HG02763 (cell line): ENCODE results near the gene PIK3CB.
"Not testable (repeated sequence)": the region's sequence is repeated elsewhere in the genome, so short reads cannot be mapped to it uniquely, and the experiment has no call there.

Source experiments
- ATAC-seq: cut with Tn5 transposase; IDR thresholded peaks from one replicate; pipeline ENCODE4 v1.9.1; 2021; ENCODE audit warnings: mild to moderate bottlenecking, moderate library complexity; ENCODE audit not compliant: unreplicated experiment

The PIK3CB gene

GRCh38 chr3:138848696-138849095 is 14.0 kb upstream of the PIK3CB start:
- ATAC-seq: no peak

GRCh38 chr3:138846824-138847223 is 12.1 kb upstream of the PIK3CB start:
- ATAC-seq: not testable (repeated sequence)

DNA sequence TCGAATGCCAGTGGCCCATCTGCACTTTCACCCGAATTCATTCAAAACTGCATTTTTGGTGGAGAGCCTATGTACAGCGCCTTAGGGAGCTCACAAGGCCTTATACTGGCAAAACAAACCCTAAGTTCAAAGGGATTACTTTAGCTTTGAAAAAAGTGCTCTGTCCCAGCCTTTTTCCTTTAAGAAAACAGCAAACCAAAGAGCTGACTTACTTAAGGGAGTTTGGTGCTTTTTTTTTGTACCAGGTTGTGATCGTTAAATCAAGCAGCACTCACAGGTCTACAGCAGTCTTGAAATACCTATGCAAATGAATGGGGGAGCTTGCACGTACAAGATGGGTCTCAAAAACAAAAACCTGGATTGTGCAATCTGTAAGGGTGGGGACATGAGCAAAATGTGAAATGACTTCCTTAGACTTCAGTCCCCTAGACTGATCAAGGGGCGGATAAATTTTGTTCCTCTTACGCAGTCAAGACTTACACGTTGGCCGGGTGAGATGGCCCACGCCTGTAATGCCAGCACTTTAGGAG is 11.6 kb upstream of the PIK3CB start:
- no peak for ATAC-seq

DNA sequence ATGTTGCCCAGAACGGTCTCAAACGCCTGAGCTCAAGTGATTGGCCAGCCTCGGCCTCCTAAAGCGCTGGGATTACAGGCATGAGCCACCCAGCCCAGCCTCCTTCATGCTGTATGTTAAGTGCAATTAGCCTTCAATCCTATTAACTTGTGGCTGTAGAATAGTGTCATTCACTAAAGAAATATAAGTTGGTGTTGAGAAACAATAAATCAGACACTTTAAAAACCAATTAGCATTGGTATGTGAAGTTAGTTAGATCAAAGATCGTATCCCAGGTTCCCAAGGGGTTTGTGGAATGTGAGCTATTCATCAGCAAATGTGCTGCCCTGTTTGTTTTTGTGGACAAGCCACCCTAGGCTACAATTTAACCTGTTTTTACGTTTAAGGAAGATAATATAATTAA is 11.0 kb upstream of the PIK3CB start:
- no peak for ATAC-seq

DNA sequence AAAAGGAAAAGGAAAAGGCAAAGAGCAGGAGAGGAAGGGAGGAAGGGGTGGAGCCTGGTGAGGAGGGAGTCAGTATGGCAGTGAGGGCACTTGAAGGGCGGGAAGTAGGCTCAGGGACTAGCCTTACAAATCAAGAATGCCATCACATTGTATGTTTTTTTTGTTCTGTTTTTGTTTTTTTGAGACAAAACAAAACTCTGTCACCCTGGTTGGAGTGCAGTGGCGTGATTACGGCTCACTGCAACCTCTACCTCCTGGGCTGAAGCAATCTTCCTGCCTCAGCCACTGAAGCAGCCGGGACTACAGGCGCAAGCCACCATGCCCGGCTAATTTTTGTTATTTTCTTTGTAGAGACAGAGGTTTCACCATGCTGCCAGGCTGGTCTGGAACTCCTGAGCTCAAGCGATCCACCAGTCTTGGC is 10.5 kb upstream of the PIK3CB start:
- no peak for ATAC-seq

DNA sequence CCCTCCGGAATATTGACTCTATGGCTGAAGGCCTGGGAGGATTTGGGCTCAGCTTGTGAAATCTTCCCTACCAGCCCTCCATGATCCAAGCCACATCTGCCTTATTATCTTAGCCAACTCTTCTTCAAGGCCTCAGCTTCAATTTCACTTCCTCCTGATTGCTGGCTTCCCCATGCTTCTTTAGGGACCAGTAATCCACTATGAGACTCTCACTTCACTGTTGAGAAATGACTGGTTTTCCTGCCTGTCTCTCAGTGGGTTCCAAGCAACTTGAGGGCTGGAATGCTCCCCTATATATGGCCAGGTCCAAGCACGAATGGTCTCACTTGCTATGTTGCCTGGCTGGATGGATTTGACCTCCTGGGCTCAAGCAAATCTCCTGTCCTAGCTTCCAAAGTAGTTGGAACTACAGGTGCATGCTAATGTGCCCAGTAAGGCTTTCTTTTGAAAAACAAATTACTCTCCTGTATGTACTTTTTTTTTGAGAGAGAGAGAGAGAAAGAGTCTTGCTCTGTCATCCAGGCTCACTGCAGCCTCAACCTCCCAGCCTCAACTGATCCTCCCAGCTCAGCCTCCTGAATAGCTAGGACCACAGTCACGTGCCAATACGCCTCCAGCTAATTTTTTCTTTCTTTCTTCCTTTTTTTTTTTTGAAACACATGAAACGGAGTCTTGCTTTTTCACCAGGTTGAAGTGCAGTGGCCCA is 7.9 kb upstream of the PIK3CB start:
- ATAC-seq: peak; percentile 56

GRCh38 chr3:138838385-138838784 is 3.7 kb upstream of the PIK3CB start:
- not testable (repeated sequence) for ATAC-seq

DNA sequence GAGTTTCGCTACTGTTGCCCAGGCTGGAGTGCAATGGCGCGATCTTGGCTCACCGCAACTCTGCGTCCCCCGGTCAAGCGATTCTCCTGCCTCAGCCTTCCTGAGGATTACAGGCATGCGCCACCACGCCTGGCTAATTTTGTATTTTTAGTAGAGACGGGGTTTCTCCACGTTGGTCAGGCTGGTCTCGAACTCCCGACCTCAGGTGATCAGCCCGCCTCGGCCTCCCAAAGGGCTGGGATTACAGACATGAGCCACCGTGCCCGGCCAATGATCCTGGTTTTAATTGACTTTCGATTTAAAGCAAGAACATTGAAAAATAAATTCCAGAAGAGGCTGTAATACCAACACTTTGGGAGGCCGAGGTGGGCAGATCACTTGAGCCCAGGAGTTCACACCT is 1.1 kb upstream of the PIK3CB start:
- ATAC-seq: not testable (repeated sequence)

GRCh38 chr3:138835397-138835757 is 649 bp upstream of the PIK3CB start:
- ATAC-seq: no peak

GRCh38 chr3:138833899-138834595 is 681 bp downstream of the PIK3CB start:
- peak; percentile 46 for ATAC-seq

GRCh38 chr3:138832473-138833057 is 2.2 kb downstream of the PIK3CB start:
- ATAC-seq: not testable (repeated sequence)

- no peak for ATAC-seq
Observed at GRCh38 chr3:138829886-138830510, 4.7 kb downstream of the PIK3CB start.

GRCh38 chr3:138829097-138829496 is 5.6 kb downstream of the PIK3CB start:
- ATAC-seq: no peak

DNA sequence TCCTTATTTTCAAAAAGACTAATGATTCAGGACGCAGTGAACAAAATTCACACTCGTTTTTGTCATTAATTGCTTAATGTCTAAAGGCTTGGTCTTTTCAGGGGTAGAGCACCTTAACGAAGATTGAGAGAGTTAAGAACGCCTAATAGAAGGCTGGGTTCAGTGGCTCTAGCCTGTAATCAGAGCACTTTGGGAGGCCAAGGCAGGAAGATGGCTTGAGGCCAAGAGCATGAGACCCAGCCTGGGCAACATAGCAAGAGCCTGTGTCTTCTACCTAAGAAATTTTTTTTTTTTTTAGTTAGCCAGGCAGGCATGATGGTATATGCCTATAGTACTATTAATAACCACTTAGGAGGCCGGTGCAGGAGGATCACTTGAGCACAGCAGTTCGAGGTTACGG is 7.5 kb downstream of the PIK3CB start:
- no peak for ATAC-seq

DNA sequence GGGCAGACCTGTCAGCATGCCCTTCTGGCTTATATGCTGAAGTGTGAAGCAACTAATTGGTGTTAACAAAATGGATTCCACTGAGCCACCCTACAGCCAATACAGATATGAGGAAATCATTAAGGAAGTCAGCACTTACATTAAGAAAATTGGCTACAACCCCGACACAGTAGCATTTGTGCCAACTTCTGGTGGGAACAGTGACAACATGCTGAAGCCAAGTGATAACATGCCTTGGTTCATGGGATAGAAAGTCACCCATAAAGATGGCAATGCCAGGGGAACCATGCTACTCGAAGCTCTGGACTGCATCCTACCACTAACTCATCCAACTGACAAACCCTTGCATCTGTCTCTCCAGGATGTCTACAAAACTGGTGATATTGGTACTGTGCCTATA is 9.4 kb downstream of the PIK3CB start:
- ATAC-seq: no peak

- ATAC-seq: no peak
Observed at GRCh38 chr3:138824114-138824506, 10.6 kb downstream of the PIK3CB start.

GRCh38 chr3:138820379-138820778 is 14.3 kb downstream of the PIK3CB start:
- ATAC-seq: not testable (repeated sequence)

DNA sequence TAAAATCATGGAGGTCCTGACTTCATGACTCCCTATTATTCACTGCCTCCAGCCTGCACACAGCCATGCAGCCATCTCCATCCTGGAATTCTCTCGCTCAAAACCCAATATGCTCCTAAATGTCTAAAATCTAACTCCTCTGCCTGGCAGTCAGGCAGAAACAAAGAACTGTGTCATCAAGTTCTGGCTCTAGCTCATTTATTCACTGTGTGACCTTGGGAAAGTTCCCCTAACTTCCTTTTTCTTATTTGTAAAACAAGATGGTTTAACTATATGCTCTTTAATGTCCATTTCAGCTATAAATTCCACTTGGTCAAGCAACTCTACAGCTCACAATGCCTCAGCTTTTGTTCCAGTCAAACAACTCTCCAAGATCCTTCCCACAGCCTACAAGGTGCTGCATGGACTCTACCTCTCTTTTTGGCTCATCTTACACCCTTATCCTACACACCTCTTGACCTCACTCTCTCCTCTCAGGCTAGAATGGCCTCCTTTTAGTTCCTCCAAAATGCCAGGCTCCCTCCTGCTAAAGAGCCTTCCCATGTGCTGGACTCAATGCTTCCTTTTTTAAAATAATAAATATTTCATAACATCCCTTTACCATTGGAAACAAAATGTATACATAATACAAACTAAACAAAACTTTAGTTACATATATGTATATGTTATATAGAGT is 16.4 kb downstream of the PIK3CB start:
- ATAC-seq: no peak

DNA sequence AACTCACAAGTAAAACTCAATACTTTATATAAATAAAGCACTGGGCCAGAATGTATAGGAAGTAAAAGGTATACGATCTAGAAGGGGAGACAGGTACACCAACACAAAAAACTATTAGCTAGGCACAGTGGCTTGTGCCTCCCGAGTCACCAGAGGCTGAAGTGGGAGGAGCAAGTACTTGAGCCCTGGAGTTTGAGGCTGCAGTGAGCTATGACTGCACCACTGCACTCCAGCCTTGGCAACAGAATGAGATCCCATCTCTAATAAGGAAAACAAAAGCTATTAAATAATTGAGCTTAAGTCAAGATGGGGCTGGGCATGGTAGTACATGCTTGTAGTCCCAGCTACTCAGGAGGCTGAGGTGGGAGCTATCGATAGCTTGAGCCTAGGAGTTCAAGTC is 17.0 kb downstream of the PIK3CB start:
- no peak for ATAC-seq

GRCh38 chr3:138812806-138813205 is 21.9 kb downstream of the PIK3CB start:
- no peak for ATAC-seq
